ENCODE data around the gene FN1.

DNA sequence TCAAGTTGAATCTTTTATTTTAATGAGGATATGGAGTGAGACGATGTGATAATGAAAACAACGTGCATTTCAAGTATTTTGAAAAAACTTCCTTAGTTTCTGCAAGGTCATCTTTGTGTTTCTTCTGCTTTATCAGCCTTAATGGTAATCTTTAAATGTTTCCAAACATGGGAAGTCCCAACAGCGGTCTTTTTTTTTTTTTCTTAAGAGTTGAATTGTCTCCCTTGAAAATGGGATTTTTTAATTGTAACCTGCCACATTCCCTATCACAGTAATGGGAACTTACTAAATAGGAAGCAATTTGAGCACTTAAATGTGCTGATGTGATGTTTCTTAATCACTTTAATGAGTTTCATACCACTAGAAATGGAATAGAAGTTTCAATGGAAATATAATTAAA, 78.2 kb downstream of the FN1 start:
- TF ChIP-seq, protein P1, sequence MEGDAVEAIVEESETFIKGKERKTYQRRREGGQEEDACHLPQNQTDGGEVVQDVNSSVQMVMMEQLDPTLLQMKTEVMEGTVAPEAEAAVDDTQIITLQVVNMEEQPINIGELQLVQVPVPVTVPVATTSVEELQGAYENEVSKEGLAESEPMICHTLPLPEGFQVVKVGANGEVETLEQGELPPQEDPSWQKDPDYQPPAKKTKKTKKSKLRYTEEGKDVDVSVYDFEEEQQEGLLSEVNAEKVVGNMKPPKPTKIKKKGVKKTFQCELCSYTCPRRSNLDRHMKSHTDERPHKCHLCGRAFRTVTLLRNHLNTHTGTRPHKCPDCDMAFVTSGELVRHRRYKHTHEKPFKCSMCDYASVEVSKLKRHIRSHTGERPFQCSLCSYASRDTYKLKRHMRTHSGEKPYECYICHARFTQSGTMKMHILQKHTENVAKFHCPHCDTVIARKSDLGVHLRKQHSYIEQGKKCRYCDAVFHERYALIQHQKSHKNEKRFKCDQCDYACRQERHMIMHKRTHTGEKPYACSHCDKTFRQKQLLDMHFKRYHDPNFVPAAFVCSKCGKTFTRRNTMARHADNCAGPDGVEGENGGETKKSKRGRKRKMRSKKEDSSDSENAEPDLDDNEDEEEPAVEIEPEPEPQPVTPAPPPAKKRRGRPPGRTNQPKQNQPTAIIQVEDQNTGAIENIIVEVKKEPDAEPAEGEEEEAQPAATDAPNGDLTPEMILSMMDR (conservative IDR thresholded peaks at IDR 0.05), result no peak
- TF ChIP-seq ZFX (IDR thresholded peaks at IDR 0.05), result no peak

All from C4-2B (cell line).